ENCODE data around the gene TMTC1.
"Not testable (repeated sequence)": the region's sequence is repeated elsewhere in the genome, so short reads cannot be mapped to it uniquely, and the experiment has no call there.

Gene TMTC1

GRCh38 chr12:29783773-29784666 is at the start of gene TMTC1:
Gene TMTC1, minus strand, starts transcription at chr12:29783942. Its CDS starts 191 bp downstream, at chr12:29783751.
- DNase-seq (ENCODE audit: low read depth in 2 of 2) = no peak

GRCh38 chr12:29831173-29831572 is 47.4 kb upstream of the TMTC1 start:
- no peak for DNase-seq (ENCODE audit: low read depth in 2 of 2)

GRCh38 chr12:29830391-29830790 is 46.6 kb upstream of the TMTC1 start:
- no peak for DNase-seq (ENCODE audit: low read depth in 2 of 2)

- DNase-seq (ENCODE audit: low read depth in 2 of 2) = no peak
These were observed 35.3 kb upstream of the TMTC1 start for GRCh38 chr12:29818916-29819623.

GRCh38 chr12:29816874-29817725 is 33.4 kb upstream of the TMTC1 start:
- DNase-seq (ENCODE audit: low read depth in 2 of 2) = no peak

GRCh38 chr12:29809616-29810361 is 26.0 kb upstream of the TMTC1 start:
- DNase-seq (ENCODE audit: low read depth in 2 of 2) = not testable (repeated sequence)

GRCh38 chr12:29807129-29807528 is 23.4 kb upstream of the TMTC1 start:
- no peak for DNase-seq (ENCODE audit: low read depth in 2 of 2)

- DNase-seq (ENCODE audit: low read depth in 2 of 2) = no peak
These were observed 20.3 kb upstream of the TMTC1 start for GRCh38 chr12:29804019-29804418.

- no peak for DNase-seq (ENCODE audit: low read depth in 2 of 2)
These were observed 15.8 kb upstream of the TMTC1 start for GRCh38 chr12:29799591-29799990.

GRCh38 chr12:29797565-29798355 is 14.0 kb upstream of the TMTC1 start:
- DNase-seq (ENCODE audit: low read depth in 2 of 2) = no peak

GRCh38 chr12:29796823-29797263 is 13.1 kb upstream of the TMTC1 start:
- no peak for DNase-seq (ENCODE audit: low read depth in 2 of 2)

GRCh38 chr12:29795715-29796114 is 12.0 kb upstream of the TMTC1 start:
- no peak for DNase-seq (ENCODE audit: low read depth in 2 of 2)

GRCh38 chr12:29794862-29795261 is 11.1 kb upstream of the TMTC1 start:
- DNase-seq (ENCODE audit: low read depth in 2 of 2) = no peak

- DNase-seq (ENCODE audit: low read depth in 2 of 2) = no peak
These were observed 9.1 kb upstream of the TMTC1 start for GRCh38 chr12:29792853-29793252.

GRCh38 chr12:29792132-29792531 is 8.4 kb upstream of the TMTC1 start:
- no peak for DNase-seq (ENCODE audit: low read depth in 2 of 2)

- no peak for DNase-seq (ENCODE audit: low read depth in 2 of 2)
These were observed 620 bp downstream of the TMTC1 start for GRCh38 chr12:29782871-29783772.

GRCh38 chr12:29782285-29782870 is 1.4 kb downstream of the TMTC1 start:
- DNase-seq (ENCODE audit: low read depth in 2 of 2) = no peak

GRCh38 chr12:29781705-29782266 is 2.0 kb downstream of the TMTC1 start:
- no peak for DNase-seq (ENCODE audit: low read depth in 2 of 2)

GRCh38 chr12:29781188-29781587 is 2.6 kb downstream of the TMTC1 start:
- no peak for DNase-seq (ENCODE audit: low read depth in 2 of 2)

Data from stimulated activated CD8-positive, alpha-beta memory T cell treated with anti-CD3 and anti-CD28 coated beads, Interleukin-15, amount 100 ng/mL, for 4 hours (primary cell).